Neural crest cell (in vitro differentiated cells): ENCODE data around the gene OR10A6. TPM values are rescaled to one million over a fixed set of nuclear protein-coding genes. Genes with fewer than 3 reads are reported as not detected.
A peak's percentile ranks its signal among the peaks of the same experiment; 100 is the strongest.

Experiments used
- DNase-seq: peaks from one replicate; pipeline ENCODE4 v3.0.0; 2021; ENCODE audit warnings: low read depth, mixed read lengths, low spot score
- H3K27ac Mint-ChIP-seq: one replicate; pipeline ENCODE4 v1.8.0; 2021; ENCODE audit warnings: mild to moderate bottlenecking, mixed read lengths; ENCODE audit not compliant: unreplicated experiment
- H3K27me3 Mint-ChIP-seq: 2 replicates; pipeline ENCODE4 v1.8.0; 2021; ENCODE audit warnings: low read depth, mild to moderate bottlenecking, mixed read lengths
- H3K36me3 Mint-ChIP-seq: 2 replicates; pipeline ENCODE4 v1.8.0; 2021; ENCODE audit warnings: low read depth, mild to moderate bottlenecking, mixed read lengths
- H3K4me1 Mint-ChIP-seq: 2 replicates; pipeline ENCODE4 v1.8.0; 2021; ENCODE audit warnings: mixed read lengths
- H3K4me3 Mint-ChIP-seq: one replicate; pipeline ENCODE4 v1.8.0; 2021; ENCODE audit warnings: mild to moderate bottlenecking, mixed read lengths
- H3K9me3 Mint-ChIP-seq: 2 replicates; pipeline ENCODE4 v1.8.0; 2021; ENCODE audit warnings: mixed read lengths
- CTCF ChIP-seq: fragments of 200-600 bp; sonication (generic); conservative IDR thresholded peaks from 2 replicates; pipeline ENCODE4 v1.5.0; 2021; ENCODE audit warnings: antibody characterized with exemption, mild to moderate bottlenecking
- long read RNA-seq: library from polyadenylated mRNA; unstranded; transcript quantifications from one replicate; pipeline ENCODE4 v2.0.0, GENCODE V29; 2020
- total RNA-seq: library from RNA; stranded (reverse); gene quantifications from 2 replicates; pipeline ENCODE4 v1.2.1, GENCODE V29; 2021

Gene OR10A6
- not detected in 2 replicates for total RNA-seq
- long read RNA-seq, result 0 reads

GRCh38 chr11:7931168-7931567, at the start of gene OR10A6:
Gene OR10A6 (minus strand): TSS chr11:7931268. CDS start chr11:7928662, 2,606 bp downstream.
- peak within 1 kb of the TSS; percentile 8 for H3K27ac Mint-ChIP-seq
- no peaks in the 10 kb centered on the region for H3K4me1 Mint-ChIP-seq
- H3K9me3 Mint-ChIP-seq, result peaks cover 5% of the 10 kb centered on the region
- H3K4me3 Mint-ChIP-seq, result no peak within 1 kb of the TSS
- peaks cover 37% of the 10 kb centered on the region for H3K27me3 Mint-ChIP-seq
- no peaks in the 10 kb centered on the region for H3K36me3 Mint-ChIP-seq
- no peak for TF ChIP-seq CTCF
- DNase-seq, result no peak

- no peaks in the 10 kb centered on the region for H3K36me3 Mint-ChIP-seq
- no peaks in the 10 kb centered on the region for H3K4me1 Mint-ChIP-seq
- H3K27me3 Mint-ChIP-seq, result peaks cover 3% of the 10 kb centered on the region
- no peak overlapping the region for H3K4me3 Mint-ChIP-seq
- TF ChIP-seq CTCF, result no peak
- no peak for DNase-seq
- no peaks in the 10 kb centered on the region for H3K9me3 Mint-ChIP-seq
- H3K27ac Mint-ChIP-seq, result no peak overlapping the region
Observed at GRCh38 chr11:7977232-7977917, 46.3 kb upstream of the OR10A6 start.

- peaks cover 3% of the 10 kb centered on the region for H3K27me3 Mint-ChIP-seq
- H3K27ac Mint-ChIP-seq, result no peak overlapping the region
- no peaks in the 10 kb centered on the region for H3K9me3 Mint-ChIP-seq
- no peak for DNase-seq
- no peak for TF ChIP-seq CTCF
- no peak overlapping the region for H3K4me3 Mint-ChIP-seq
- H3K36me3 Mint-ChIP-seq, result no peaks in the 10 kb centered on the region
- no peaks in the 10 kb centered on the region for H3K4me1 Mint-ChIP-seq
Observed at GRCh38 chr11:7974668-7975067, 43.6 kb upstream of the OR10A6 start.

GRCh38 chr11:7973011-7973410, 41.9 kb upstream of the OR10A6 start:
- Mint-ChIP-seq H3K4me1 (no peaks in the 10 kb centered on the region), H3K27ac (no peak overlapping the region), H3K36me3 (no peaks in the 10 kb centered on the region), H3K4me3 (no peak overlapping the region), H3K27me3 (peaks cover 3% of the 10 kb centered on the region), H3K9me3 (no peaks in the 10 kb centered on the region)
- DNase-seq, result no peak
- no peak for TF ChIP-seq CTCF

GRCh38 chr11:7971846-7972245, 40.8 kb upstream of the OR10A6 start:
- Mint-ChIP-seq H3K27me3 (peaks cover 12% of the 10 kb centered on the region), H3K4me1 (no peaks in the 10 kb centered on the region), H3K36me3 (no peaks in the 10 kb centered on the region), H3K27ac (no peak overlapping the region), H3K9me3 (no peaks in the 10 kb centered on the region), H3K4me3 (no peak overlapping the region)
- TF ChIP-seq CTCF, result no peak
- no peak for DNase-seq
